Measurements from ENCODE around the gene ZMYM1.

Gene ZMYM1

GRCh38 chr1:35036621-35037020, 42.6 kb upstream of the ZMYM1 start:
- TF ChIP-seq CTCF (IDR thresholded peaks at IDR 0.05; ENCODE audit: low read depth, low read length, missing control alignments), result no peak
- no peak overlapping the region for H3K4me3 ChIP-seq (ENCODE audit: low read depth, low read length)
- DNase-seq (ENCODE audit: low read depth), result no peak

GRCh38 chr1:35037206-35037605, 42.0 kb upstream of the ZMYM1 start:
- H3K4me3 ChIP-seq (ENCODE audit: low read depth, low read length), result no peak overlapping the region
- no peak for TF ChIP-seq CTCF (IDR thresholded peaks at IDR 0.05; ENCODE audit: low read depth, low read length, missing control alignments)
- DNase-seq (ENCODE audit: low read depth), result no peak

- TF ChIP-seq CTCF (IDR thresholded peaks at IDR 0.05; ENCODE audit: low read depth, low read length, missing control alignments), result no peak
- no peak overlapping the region for H3K4me3 ChIP-seq (ENCODE audit: low read depth, low read length)
These were observed 40.5 kb upstream of the ZMYM1 start for GRCh38 chr1:35038723-35039122.

GRCh38 chr1:35043498-35043897, 35.7 kb upstream of the ZMYM1 start:
- H3K4me3 ChIP-seq (ENCODE audit: low read depth, low read length), result no peak overlapping the region
- TF ChIP-seq CTCF (IDR thresholded peaks at IDR 0.05; ENCODE audit: low read depth, low read length, missing control alignments), result no peak
- no peak for DNase-seq (ENCODE audit: low read depth)

More at GRCh38 chr1:35038723-35039122, 40.5 kb upstream of the ZMYM1 start:
- DNase-seq (ENCODE audit: low read depth), result no peak

GRCh38 chr1:35044431-35044830, 34.8 kb upstream of the ZMYM1 start:
- DNase-seq (ENCODE audit: low read depth), result no peak
- TF ChIP-seq CTCF (IDR thresholded peaks at IDR 0.05; ENCODE audit: low read depth, low read length, missing control alignments), result no peak
- no peak overlapping the region for H3K4me3 ChIP-seq (ENCODE audit: low read depth, low read length)

- no peak overlapping the region for H3K4me3 ChIP-seq (ENCODE audit: low read depth, low read length)
- no peak for DNase-seq (ENCODE audit: low read depth)
- TF ChIP-seq CTCF (IDR thresholded peaks at IDR 0.05; ENCODE audit: low read depth, low read length, missing control alignments), result no peak
These were observed 32.5 kb upstream of the ZMYM1 start for GRCh38 chr1:35046730-35047129.

- no peak for DNase-seq (ENCODE audit: low read depth)
- no peak overlapping the region for H3K4me3 ChIP-seq (ENCODE audit: low read depth, low read length)
- TF ChIP-seq CTCF (IDR thresholded peaks at IDR 0.05; ENCODE audit: low read depth, low read length, missing control alignments), result no peak
These were observed 31.9 kb upstream of the ZMYM1 start for GRCh38 chr1:35047188-35047858.
